Endodermal cell (in vitro differentiated cells): ENCODE measurements around the gene HTR1B. TPM values are rescaled to one million over a fixed set of nuclear protein-coding genes. Genes with fewer than 3 reads are reported as not detected.

Experiments used
- DNase-seq: peaks from one replicate; pipeline ENCODE4 v3.0.0-alpha.2; 2017
- H3K27ac ChIP-seq: 2 replicates; pipeline ENCODE4 v1.5.1; 2013; ENCODE audit warnings: mild to moderate bottlenecking, low read depth, low read length, moderate library complexity
- H3K27me3 ChIP-seq: 2 replicates; pipeline ENCODE4 v1.6.1; 2013; ENCODE audit warnings: mild to moderate bottlenecking, low read length, moderate library complexity; ENCODE audit not compliant: insufficient read depth, control insufficient read depth, poor library complexity, severe bottlenecking
- H3K36me3 ChIP-seq: 2 replicates; pipeline ENCODE4 v1.7.0; 2013; ENCODE audit warnings: mild to moderate bottlenecking, low read length, moderate library complexity; ENCODE audit not compliant: control insufficient read depth, insufficient read depth
- H3K4me1 ChIP-seq: one replicate; pipeline ENCODE4 v1.7.0; 2013; ENCODE audit warnings: low read length; ENCODE audit not compliant: control insufficient read depth, insufficient read depth
- H3K4me3 ChIP-seq: 2 replicates; pipeline ENCODE4 v1.5.1; 2013; ENCODE audit warnings: mild to moderate bottlenecking, low read length, moderate library complexity
- H3K9ac ChIP-seq: 2 replicates; pipeline ENCODE4 v1.6.1; 2013; ENCODE audit warnings: mild to moderate bottlenecking, low read length, moderate library complexity; ENCODE audit not compliant: poor library complexity, severe bottlenecking; ENCODE audit errors: extremely low read depth
- H3K9me3 ChIP-seq: 2 replicates; pipeline ENCODE4 v1.6.1; 2013; ENCODE audit warnings: mild to moderate bottlenecking, low read length, moderate library complexity; ENCODE audit not compliant: control insufficient read depth
- H3K27ac Mint-ChIP-seq: 2 replicates; pipeline ENCODE4 v1.8.0; 2020; ENCODE audit warnings: mixed read lengths
- H3K27me3 Mint-ChIP-seq: 2 replicates; pipeline ENCODE4 v1.8.0; 2021; ENCODE audit warnings: mild to moderate bottlenecking, mixed read lengths; ENCODE audit not compliant: insufficient read depth
- H3K36me3 Mint-ChIP-seq: 2 replicates; pipeline ENCODE4 v1.8.0; 2020; ENCODE audit warnings: low read depth, mixed read lengths
- H3K4me1 Mint-ChIP-seq: 2 replicates; pipeline ENCODE4 v1.8.0; 2020; ENCODE audit warnings: mixed read lengths
- H3K4me3 Mint-ChIP-seq: 2 replicates; pipeline ENCODE4 v1.8.0; 2020; ENCODE audit warnings: mild to moderate bottlenecking, moderate library complexity, mixed read lengths
- H3K9me3 Mint-ChIP-seq: 2 replicates; pipeline ENCODE4 v1.8.0; 2020; ENCODE audit warnings: mild to moderate bottlenecking, mixed read lengths
- CTCF ChIP-seq: fragments of 200-600 bp; sonication (generic); conservative IDR thresholded peaks from 2 replicates; pipeline ENCODE4 v1.5.0; 2021; ENCODE audit warnings: antibody characterized with exemption, mild to moderate bottlenecking
- WGBS, 2 experiments: methylation state at CpG; one replicate each; pipeline versions ENCODE4 v1.1.5 to v1.1.7; 2013; ENCODE audit warnings: missing lambda C conversion rate in 2 of 2, mixed read lengths in 1 of 2; ENCODE audit not compliant: insufficient coverage in 1 of 2, insufficient read length in 1 of 2; 5-methylcytosine and 5-hydroxymethylcytosine counted together
- total RNA-seq, 2 donors: library from RNA; stranded (reverse); fragmentation: NEBNext Ultra II Directional in 1 of 2; extraction: Animal tissue kit (Norgen Biotek cat#: 25700) in 1 of 2; gene quantifications; 2 replicates in 1 of 2; 3 replicates in 1 of 2; pipeline ENCODE4 v1.2.1, GENCODE V29; 2021

HTR1B gene
- total RNA-seq, 2 donors from 2014 or later, result 2.9 to 3.9 TPM

- Mint-ChIP-seq H3K27me3 (no peaks in the 10 kb centered on the region), H3K9me3 (no peaks in the 10 kb centered on the region), H3K36me3 (no peaks in the 10 kb centered on the region), H3K4me1 (no peaks in the 10 kb centered on the region), H3K27ac (no peak overlapping the region), H3K4me3 (no peak overlapping the region)
- Histone ChIP-seq H3K27me3 (no peaks in the 10 kb centered on the region), H3K36me3 (no peaks in the 10 kb centered on the region), H3K9me3 (no peaks in the 10 kb centered on the region), H3K4me1 (no peaks in the 10 kb centered on the region), H3K9ac (no peak overlapping the region), H3K27ac (no peak overlapping the region), H3K4me3 (no peak overlapping the region)
- TF ChIP-seq CTCF, result no peak
- no peak for DNase-seq
- WGBS, 2 experiments, result 86% methylated on average over 1 of the region's 1 CpG; no CpG with 5 or more reads in 1 of the 2 experiments
Measured at GRCh38 chr6:77482981-77483380, 19.7 kb upstream of the HTR1B start.

GRCh38 chr6:77474973-77475372 lies 11.7 kb upstream of the HTR1B start:
- Histone ChIP-seq H3K27me3 (no peaks in the 10 kb centered on the region), H3K9me3 (no peaks in the 10 kb centered on the region), H3K4me1 (no peaks in the 10 kb centered on the region), H3K9ac (no peak overlapping the region), H3K4me3 (no peak overlapping the region), H3K36me3 (no peaks in the 10 kb centered on the region), H3K27ac (no peak overlapping the region)
- Mint-ChIP-seq H3K4me1 (no peaks in the 10 kb centered on the region), H3K9me3 (peaks cover 1% of the 10 kb centered on the region), H3K27ac (no peak overlapping the region), H3K4me3 (no peak overlapping the region), H3K27me3 (peaks cover 2% of the 10 kb centered on the region), H3K36me3 (no peaks in the 10 kb centered on the region)
- DNase-seq, result no peak
- no peak for TF ChIP-seq CTCF
- 87 to 91% methylated on average over 6 to 10 of the region's 10 CpGs for WGBS, 2 experiments

GRCh38 chr6:77474286-77474956 lies 11.1 kb upstream of the HTR1B start:
- no peaks in the 10 kb centered on the region for H3K36me3 ChIP-seq
- no peak overlapping the region for H3K27ac ChIP-seq
- H3K9me3 ChIP-seq, result no peaks in the 10 kb centered on the region
- H3K9me3 Mint-ChIP-seq, result peaks cover 1% of the 10 kb centered on the region
- no peak for DNase-seq
- H3K36me3 Mint-ChIP-seq, result no peaks in the 10 kb centered on the region
- H3K9ac ChIP-seq, result no peak overlapping the region
- H3K27ac Mint-ChIP-seq, result no peak overlapping the region
- H3K4me3 ChIP-seq, result no peak overlapping the region
- H3K4me1 ChIP-seq, result no peaks in the 10 kb centered on the region
- no peak overlapping the region for H3K4me3 Mint-ChIP-seq
- TF ChIP-seq CTCF, result no peak
- no peaks in the 10 kb centered on the region for H3K27me3 ChIP-seq
- H3K4me1 Mint-ChIP-seq, result no peaks in the 10 kb centered on the region
- H3K27me3 Mint-ChIP-seq, result peaks cover 7% of the 10 kb centered on the region
- 93 to 100% methylated on average over 4 to 7 of the region's 7 CpGs for WGBS, 2 experiments
